Activated CD4-positive, alpha-beta T cell treated with anti-CD3 and anti-CD28 coated beads for 36 hours (primary cell): ENCODE data around the gene S100A14. TPM values are rescaled to one million over a fixed set of nuclear protein-coding genes. Genes with fewer than 3 reads are reported as not detected.

Source experiments
- ATAC-seq: fragments of 200-7000 bp; cut with Tn5 transposase; one replicate; pipeline ENCODE4 v1.10.0; 2021; ENCODE audit warnings: mild to moderate bottlenecking, moderate library complexity
- CTCF ChIA-PET: fragments of 350-600 bp; sonication (Branson Sonifier 250); formaldehyde crosslinking; loops from one replicate; lab custom pipeline; 2021; ENCODE audit warnings: antibody characterized with exemption; lab: Charles Lee
- POLR2A ChIA-PET: fragments of 350-600 bp; sonication (Branson Sonifier 250); formaldehyde crosslinking; loops from one replicate; lab custom pipeline; 2021; ENCODE audit warnings: antibody characterized with exemption, inconsistent platforms; lab: Charles Lee
- DNase-seq: peaks from one replicate; pipeline ENCODE4 v3.0.0-alpha.2; 2020
- H3K27ac Mint-ChIP-seq: one replicate; pipeline ENCODE4 v1.8.0; 2021; ENCODE audit warnings: mixed read lengths
- H3K27me3 Mint-ChIP-seq: one replicate; pipeline ENCODE4 v1.8.0; 2021; ENCODE audit warnings: mixed read lengths
- H3K36me3 Mint-ChIP-seq: one replicate; pipeline ENCODE4 v1.8.0; 2021; ENCODE audit warnings: low read depth, mixed read lengths
- H3K4me1 Mint-ChIP-seq: one replicate; pipeline ENCODE4 v1.8.0; 2021; ENCODE audit warnings: mixed read lengths
- H3K4me3 Mint-ChIP-seq: one replicate; pipeline ENCODE4 v1.8.0; 2021; ENCODE audit warnings: mild to moderate bottlenecking, moderate library complexity, mixed read lengths
- H3K9me3 Mint-ChIP-seq: one replicate; pipeline ENCODE4 v1.8.0; 2021; ENCODE audit warnings: low read depth, mixed read lengths
- intact Hi-C, 2 experiments: fragments of 100-400 bp; cut with DNase I in 1 of 2; cut with micrococcal nuclease in 1 of 2; formaldehyde crosslinking; loops; one replicate each; pipeline versions ENCODE4 v1.14.2 to v1.15.1; 2022 to 2024; cut with DNase I, micrococcal nuclease
- total RNA-seq, 2 experiments: library from RNA; stranded (reverse); gene quantifications; one replicate each; pipeline ENCODE4 v1.2.3, GENCODE V29; 2021

The S100A14 gene
- total RNA-seq, 2 experiments from 2014 or later = 0.14 to 0.34 TPM

- H3K4me3 Mint-ChIP-seq = peak overlapping the region; percentile 39
- POLR2A ChIA-PET = interaction anchor here (0.7 to 1.7 kb wide), 6 partner anchors 8 to 66 kb away, joined by 3 to 5 read pairs (median 4); partner anchors contain the start of gene CHTOP
Measured at GRCh38 chr1:153567621-153568366, 48.3 kb downstream of the S100A14 start.

GRCh38 chr1:153566414-153567371, 49.4 kb downstream of the S100A14 start:
- CTCF ChIA-PET = interaction anchor here (0.6 to 1.9 kb wide), 12 partner anchors 16 to 325 kb away, joined by 3 to 12 read pairs (median 6); partner anchors contain the start of genes CHTOP, S100A4 and S100A6
- Mint-ChIP-seq H3K36me3 (no peaks in the 10 kb centered on the region), H3K4me1 (peaks cover 51% of the 10 kb centered on the region), H3K27me3 (no peaks in the 10 kb centered on the region), H3K9me3 (no peaks in the 10 kb centered on the region), H3K4me3 (peak overlapping the region; percentile 71), H3K27ac (peak overlapping the region; percentile 100)
- DNase-seq (peak; percentile 95), ATAC-seq (peak; percentile 84)
- POLR2A ChIA-PET = interaction anchor here (0.6 to 1.8 kb wide), 7 partner anchors 10 to 35 kb away, joined by 3 to 13 read pairs (median 5); partner anchors contain the start of genes S100A3, S100A4, S100A5 and S100A6
- intact Hi-C loops = loop anchor here (1.0 to 5.0 kb wide), 5 partner anchors 21 to 396 kb away; partner anchors contain the start of genes S100A4 (in 2 of the 2), CHTOP (in 1 of the 2), INTS3 (in 1 of the 2) and SLC39A1 (in 1 of the 2)

More at GRCh38 chr1:153567621-153568366, 48.3 kb downstream of the S100A14 start:
- peak; percentile 24 for ATAC-seq
- CTCF ChIA-PET = interaction anchor here (0.6 to 6.3 kb wide), 24 partner anchors 13 to 405 kb away, joined by 3 to 97 read pairs (median 4); partner anchors contain the start of genes CHTOP, S100A4, S100A5 and S100A6
- Mint-ChIP-seq H3K36me3 (no peaks in the 10 kb centered on the region), H3K9me3 (no peaks in the 10 kb centered on the region), H3K4me1 (peaks cover 62% of the 10 kb centered on the region), H3K27ac (peak overlapping the region; percentile 83), H3K27me3 (no peaks in the 10 kb centered on the region)
- DNase-seq = peak; percentile 88
- intact Hi-C loops = loop anchor here (1.0 to 5.0 kb wide), 6 partner anchors 34 to 395 kb away; partner anchors contain the start of genes INTS3 (in 1 of the 2), SLC39A1 (in 1 of the 2) and SNAPIN (in 1 of the 2)

GRCh38 chr1:153565529-153566374, 50.4 kb downstream of the S100A14 start, which contains the start of gene S100A2:
TSS of gene S100A2 (minus strand) at chr1:153565844. CDS start at chr1:153563877, 1,967 bp downstream.
- H3K9me3 Mint-ChIP-seq = no peaks in the 10 kb centered on the region
- DNase-seq (peak; percentile 81), ATAC-seq (peak; percentile 69)
- ChIA-PET CTCF (interaction anchor here (0.6 to 1.9 kb wide), 14 partner anchors 15 to 324 kb away, joined by 3 to 12 read pairs (median 4); partner anchors contain the start of genes CHTOP, S100A4 and S100A6), POLR2A (interaction anchor here (0.6 to 1.8 kb wide), 7 partner anchors 11 to 34 kb away, joined by 3 to 13 read pairs (median 5); partner anchors contain the start of genes S100A3, S100A4, S100A5 and S100A6)
- no peaks in the 10 kb centered on the region for H3K36me3 Mint-ChIP-seq
- H3K27me3 Mint-ChIP-seq = no peaks in the 10 kb centered on the region
- peak within 1 kb of the TSS; percentile 71 for H3K4me3 Mint-ChIP-seq
- peak within 1 kb of the TSS; percentile 100 for H3K27ac Mint-ChIP-seq
- intact Hi-C loops = loop anchor here (1.0 to 5.0 kb wide), 5 partner anchors 20 to 397 kb away; partner anchors contain the start of genes S100A4 (in 2 of the 2), CHTOP (in 1 of the 2), INTS3 (in 1 of the 2) and SLC39A1 (in 1 of the 2)
- peaks cover 46% of the 10 kb centered on the region for H3K4me1 Mint-ChIP-seq

Other genes starting within 250 kb of the S100A14 start
- not detected for gene S100A12, start 240.7 kb downstream of the S100A14 start, total RNA-seq
- not detected for gene S100A8, start 225.3 kb downstream of the S100A14 start, total RNA-seq
- gene S100A7A, start 199.8 kb downstream of the S100A14 start, total RNA-seq = not detected
- gene S100A7, start 155.7 kb downstream of the S100A14 start, total RNA-seq = not detected
- 100 to 1,000 TPM; 219 to 349 TPM for gene S100A6, start 80.3 kb downstream of the S100A14 start, total RNA-seq
- gene S100A5, start 75.4 kb downstream of the S100A14 start, total RNA-seq = 1 to 10 TPM; 2.4 to 3.4 TPM
- gene S100A4, start 70.5 kb downstream of the S100A14 start, total RNA-seq = 100 to 1,000 TPM in 1 of 2 experiments, 10 to 100 TPM in 1; 84.8 to 166 TPM
- gene S100A3, start 67.1 kb downstream of the S100A14 start, total RNA-seq = not detected
- 1 to 10 TPM; 3.3 to 7.0 TPM for gene S100A2, start 50.5 kb downstream of the S100A14 start, total RNA-seq
- not detected for gene S100A16, start 3.2 kb downstream of the S100A14 start, total RNA-seq
- gene S100A13, start 11.2 kb upstream of the S100A14 start, total RNA-seq = 1 to 10 TPM; 5.4 TPM
- not detected for gene S100A1, start 12.1 kb upstream of the S100A14 start, total RNA-seq
- 10 to 100 TPM; 85.1 to 91.4 TPM for gene CHTOP, start 17.7 kb upstream of the S100A14 start, total RNA-seq
- 10 to 100 TPM; 34.2 to 38.4 TPM for gene SNAPIN, start 42.4 kb upstream of the S100A14 start, total RNA-seq
- gene ILF2, start 54.7 kb upstream of the S100A14 start, total RNA-seq = 100 to 1,000 TPM; 325 to 435 TPM
- under 1 TPM; 0.04 to 0.11 TPM for gene NPR1, start 62.4 kb upstream of the S100A14 start, total RNA-seq
- gene INTS3, start 111.7 kb upstream of the S100A14 start, total RNA-seq = 10 to 100 TPM; 52.0 to 58.0 TPM
- gene SLC27A3, start 159.1 kb upstream of the S100A14 start, total RNA-seq = 1 to 10 TPM; 5.9 to 9.3 TPM